ENCODE data around the gene CNNM4.

DNA sequence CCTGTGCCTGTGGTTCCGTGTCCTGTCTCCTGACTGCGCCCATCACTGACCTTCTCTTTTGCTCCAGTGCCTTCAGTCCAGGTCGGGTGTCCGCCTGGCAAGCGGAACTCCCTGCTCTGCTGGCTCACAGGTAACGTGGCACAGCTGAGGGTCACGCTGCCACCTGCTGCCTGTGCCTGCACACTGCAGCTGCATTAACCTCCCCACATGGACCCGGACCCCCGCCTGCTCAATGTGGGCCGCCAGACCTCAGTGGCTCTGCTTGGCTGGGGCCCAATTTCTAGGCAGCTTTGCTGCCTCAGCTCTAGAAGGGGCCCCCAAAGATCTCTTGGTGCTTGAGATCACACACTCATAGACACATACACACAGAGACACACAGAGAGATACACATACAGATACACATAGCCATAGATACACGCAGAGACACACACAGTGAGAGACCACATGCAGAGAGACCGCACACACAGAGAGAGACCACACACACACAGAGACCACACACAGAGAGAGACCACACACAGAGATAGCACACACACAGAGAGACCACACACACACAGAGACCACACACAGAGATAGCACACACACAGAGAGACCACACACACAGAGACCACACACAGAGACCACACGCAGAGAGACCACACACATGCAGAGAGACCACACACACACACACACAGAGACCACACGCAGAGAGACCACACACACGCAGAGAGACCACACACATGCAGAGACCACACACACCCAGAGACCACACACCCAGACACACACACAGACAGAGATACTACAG, 40.5 kb downstream of the CNNM4 start:
- no peak for TF ChIP-seq ZNF350 (tag by site-specific recombination; IDR thresholded peaks at IDR 0.05)
- no peak for TF ChIP-seq ZNF610 (tag by site-specific recombination; IDR thresholded peaks at IDR 0.05; ENCODE audit: borderline replicate concordance)
- no peak for TF ChIP-seq BCL11A (tag by site-specific recombination; IDR thresholded peaks at IDR 0.05; ENCODE audit: low read depth)
- TF ChIP-seq, protein P1, sequence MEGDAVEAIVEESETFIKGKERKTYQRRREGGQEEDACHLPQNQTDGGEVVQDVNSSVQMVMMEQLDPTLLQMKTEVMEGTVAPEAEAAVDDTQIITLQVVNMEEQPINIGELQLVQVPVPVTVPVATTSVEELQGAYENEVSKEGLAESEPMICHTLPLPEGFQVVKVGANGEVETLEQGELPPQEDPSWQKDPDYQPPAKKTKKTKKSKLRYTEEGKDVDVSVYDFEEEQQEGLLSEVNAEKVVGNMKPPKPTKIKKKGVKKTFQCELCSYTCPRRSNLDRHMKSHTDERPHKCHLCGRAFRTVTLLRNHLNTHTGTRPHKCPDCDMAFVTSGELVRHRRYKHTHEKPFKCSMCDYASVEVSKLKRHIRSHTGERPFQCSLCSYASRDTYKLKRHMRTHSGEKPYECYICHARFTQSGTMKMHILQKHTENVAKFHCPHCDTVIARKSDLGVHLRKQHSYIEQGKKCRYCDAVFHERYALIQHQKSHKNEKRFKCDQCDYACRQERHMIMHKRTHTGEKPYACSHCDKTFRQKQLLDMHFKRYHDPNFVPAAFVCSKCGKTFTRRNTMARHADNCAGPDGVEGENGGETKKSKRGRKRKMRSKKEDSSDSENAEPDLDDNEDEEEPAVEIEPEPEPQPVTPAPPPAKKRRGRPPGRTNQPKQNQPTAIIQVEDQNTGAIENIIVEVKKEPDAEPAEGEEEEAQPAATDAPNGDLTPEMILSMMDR (tag by site-specific recombination; IDR thresholded peaks at IDR 0.05) = peak; percentile 87
- TF ChIP-seq TCF7L2 (IDR thresholded peaks at IDR 0.05; ENCODE audit: borderline replicate concordance, low read depth, low read length) = no peak
- TF ChIP-seq ZNF202 (tag by site-specific recombination; IDR thresholded peaks at IDR 0.05; ENCODE audit: borderline replicate concordance) = no peak
- TF ChIP-seq, protein P2, sequence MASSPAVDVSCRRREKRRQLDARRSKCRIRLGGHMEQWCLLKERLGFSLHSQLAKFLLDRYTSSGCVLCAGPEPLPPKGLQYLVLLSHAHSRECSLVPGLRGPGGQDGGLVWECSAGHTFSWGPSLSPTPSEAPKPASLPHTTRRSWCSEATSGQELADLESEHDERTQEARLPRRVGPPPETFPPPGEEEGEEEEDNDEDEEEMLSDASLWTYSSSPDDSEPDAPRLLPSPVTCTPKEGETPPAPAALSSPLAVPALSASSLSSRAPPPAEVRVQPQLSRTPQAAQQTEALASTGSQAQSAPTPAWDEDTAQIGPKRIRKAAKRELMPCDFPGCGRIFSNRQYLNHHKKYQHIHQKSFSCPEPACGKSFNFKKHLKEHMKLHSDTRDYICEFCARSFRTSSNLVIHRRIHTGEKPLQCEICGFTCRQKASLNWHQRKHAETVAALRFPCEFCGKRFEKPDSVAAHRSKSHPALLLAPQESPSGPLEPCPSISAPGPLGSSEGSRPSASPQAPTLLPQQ (tag by site-specific recombination; IDR thresholded peaks at IDR 0.05) = no peak
- TF ChIP-seq ZBTB20 (tag by site-specific recombination; IDR thresholded peaks at IDR 0.05) = no peak
- TF ChIP-seq, protein P3, sequence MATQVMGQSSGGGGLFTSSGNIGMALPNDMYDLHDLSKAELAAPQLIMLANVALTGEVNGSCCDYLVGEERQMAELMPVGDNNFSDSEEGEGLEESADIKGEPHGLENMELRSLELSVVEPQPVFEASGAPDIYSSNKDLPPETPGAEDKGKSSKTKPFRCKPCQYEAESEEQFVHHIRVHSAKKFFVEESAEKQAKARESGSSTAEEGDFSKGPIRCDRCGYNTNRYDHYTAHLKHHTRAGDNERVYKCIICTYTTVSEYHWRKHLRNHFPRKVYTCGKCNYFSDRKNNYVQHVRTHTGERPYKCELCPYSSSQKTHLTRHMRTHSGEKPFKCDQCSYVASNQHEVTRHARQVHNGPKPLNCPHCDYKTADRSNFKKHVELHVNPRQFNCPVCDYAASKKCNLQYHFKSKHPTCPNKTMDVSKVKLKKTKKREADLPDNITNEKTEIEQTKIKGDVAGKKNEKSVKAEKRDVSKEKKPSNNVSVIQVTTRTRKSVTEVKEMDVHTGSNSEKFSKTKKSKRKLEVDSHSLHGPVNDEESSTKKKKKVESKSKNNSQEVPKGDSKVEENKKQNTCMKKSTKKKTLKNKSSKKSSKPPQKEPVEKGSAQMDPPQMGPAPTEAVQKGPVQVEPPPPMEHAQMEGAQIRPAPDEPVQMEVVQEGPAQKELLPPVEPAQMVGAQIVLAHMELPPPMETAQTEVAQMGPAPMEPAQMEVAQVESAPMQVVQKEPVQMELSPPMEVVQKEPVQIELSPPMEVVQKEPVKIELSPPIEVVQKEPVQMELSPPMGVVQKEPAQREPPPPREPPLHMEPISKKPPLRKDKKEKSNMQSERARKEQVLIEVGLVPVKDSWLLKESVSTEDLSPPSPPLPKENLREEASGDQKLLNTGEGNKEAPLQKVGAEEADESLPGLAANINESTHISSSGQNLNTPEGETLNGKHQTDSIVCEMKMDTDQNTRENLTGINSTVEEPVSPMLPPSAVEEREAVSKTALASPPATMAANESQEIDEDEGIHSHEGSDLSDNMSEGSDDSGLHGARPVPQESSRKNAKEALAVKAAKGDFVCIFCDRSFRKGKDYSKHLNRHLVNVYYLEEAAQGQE (tag by site-specific recombination; IDR thresholded peaks at IDR 0.05) = no peak
- no peak for TF ChIP-seq ZNF169 (tag by site-specific recombination; IDR thresholded peaks at IDR 0.05)
- no peak for TF ChIP-seq TRIM28 (IDR thresholded peaks at IDR 0.05; ENCODE audit: borderline replicate concordance, low read length)
- no peak for TF ChIP-seq ZNF624 (tag by site-specific recombination; IDR thresholded peaks at IDR 0.05)
